ENCODE measurements around the gene C16orf54. TPM values are rescaled to one million over a fixed set of nuclear protein-coding genes. Genes with fewer than 3 reads are reported as not detected.
"Not testable (repeated sequence)": the region's sequence is repeated elsewhere in the genome, so short reads cannot be mapped to it uniquely, and the experiment has no call there.

C16orf54 gene
- total RNA-seq, 1 donor from 2014 or later: 0.17 TPM

DNA sequence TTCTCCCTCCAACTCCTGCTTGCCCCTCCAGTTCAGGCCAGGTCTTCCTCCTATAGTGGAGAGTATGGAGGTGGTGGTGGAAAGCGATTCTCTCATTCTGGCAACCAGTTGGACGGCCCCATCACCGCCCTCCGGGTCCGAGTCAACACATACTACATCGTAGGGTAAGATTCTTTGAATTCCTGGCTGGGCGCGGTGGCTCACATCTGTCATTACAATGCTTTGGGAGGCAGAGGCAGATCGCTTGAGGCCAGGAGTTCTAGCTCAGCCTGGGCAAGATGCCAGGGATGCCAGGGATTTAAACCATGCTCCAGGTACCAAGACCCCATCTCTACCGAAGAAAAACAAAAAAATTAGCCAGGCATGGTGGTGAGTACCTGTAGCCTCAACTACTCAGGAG, 33.7 kb upstream of the C16orf54 start:
- H3K27me3 Mint-ChIP-seq: no peaks in the 10 kb centered on the region
- no peak overlapping the region for H3K4me3 Mint-ChIP-seq (ENCODE audit: low read depth)
- no peak overlapping the region for H3K27ac Mint-ChIP-seq
- TF ChIP-seq CTCF (IDR thresholded peaks at IDR 0.05; ENCODE audit: unreplicated experiment): no peak
- H3K4me1 Mint-ChIP-seq (ENCODE audit: low read depth): peaks cover 20% of the 10 kb centered on the region
- peaks cover 3% of the 10 kb centered on the region for H3K9me3 Mint-ChIP-seq (ENCODE audit: low read depth)
- H3K36me3 Mint-ChIP-seq (ENCODE audit: insufficient read depth): no peaks in the 10 kb centered on the region
- no peak for DNase-seq (ENCODE audit: low spot score, unreplicated experiment)

DNA sequence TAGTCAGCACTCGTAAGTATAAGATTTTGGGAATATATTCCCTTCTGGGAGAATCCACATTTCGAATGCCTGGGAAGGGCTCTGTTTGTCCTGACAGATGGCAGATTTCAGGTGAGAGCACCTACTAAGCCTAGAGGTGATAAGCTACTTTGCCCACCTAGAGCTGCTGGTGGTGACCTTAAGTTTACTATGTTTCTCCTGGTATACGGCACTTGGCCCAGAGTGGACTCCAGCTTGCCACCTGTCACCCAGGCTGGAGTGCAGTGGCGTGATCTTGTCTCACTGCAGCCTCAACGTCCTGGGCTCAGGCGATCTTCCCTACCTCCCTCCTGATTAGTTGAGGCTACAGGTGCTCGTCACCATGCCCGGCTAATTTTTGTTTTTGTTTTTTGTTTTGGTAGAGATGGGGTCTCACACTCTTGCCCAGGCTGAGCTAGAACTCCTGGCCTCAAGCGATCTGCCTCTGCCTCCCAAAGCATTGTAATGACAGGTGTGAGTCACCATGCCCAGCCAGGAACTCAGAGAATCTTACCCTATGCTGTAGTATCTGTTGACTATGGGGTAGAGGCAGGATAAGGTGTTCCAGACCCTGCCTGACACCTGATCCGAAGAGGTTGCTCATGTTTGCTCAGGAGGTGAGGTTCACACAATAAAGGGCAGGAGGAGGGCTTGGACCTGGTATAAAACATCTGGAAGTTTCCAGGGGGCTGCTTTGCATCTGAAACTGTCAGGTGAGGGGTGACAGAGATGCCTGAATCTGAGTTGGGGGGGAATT, 32.0 kb upstream of the C16orf54 start, which contains the start of gene ZG16:
Gene ZG16 (plus strand): TSS at position 681 of the 775 bp plus-strand sequence. CDS start 1,011 bp downstream, outside the sequence.
- no peak for TF ChIP-seq CTCF (IDR thresholded peaks at IDR 0.05; ENCODE audit: unreplicated experiment)
- no peaks in the 10 kb centered on the region for H3K36me3 Mint-ChIP-seq (ENCODE audit: insufficient read depth)
- peaks cover 7% of the 10 kb centered on the region for H3K4me1 Mint-ChIP-seq (ENCODE audit: low read depth)
- DNase-seq (ENCODE audit: low spot score, unreplicated experiment): no peak
- H3K27me3 Mint-ChIP-seq: peaks cover 2% of the 10 kb centered on the region
- no peak within 1 kb of the TSS for H3K4me3 Mint-ChIP-seq (ENCODE audit: low read depth)
- no peak within 1 kb of the TSS for H3K27ac Mint-ChIP-seq
- no peaks in the 10 kb centered on the region for H3K9me3 Mint-ChIP-seq (ENCODE audit: low read depth)

- Mint-ChIP-seq H3K4me3 (ENCODE audit: low read depth) (no peak overlapping the region), H3K27me3 (peaks cover 2% of the 10 kb centered on the region), H3K4me1 (ENCODE audit: low read depth) (peaks cover 12% of the 10 kb centered on the region), H3K36me3 (ENCODE audit: insufficient read depth) (no peaks in the 10 kb centered on the region), H3K27ac (peak overlapping the region; percentile 71), H3K9me3 (ENCODE audit: low read depth) (no peaks in the 10 kb centered on the region)
- no peak for DNase-seq (ENCODE audit: low spot score, unreplicated experiment)
- TF ChIP-seq CTCF (IDR thresholded peaks at IDR 0.05; ENCODE audit: unreplicated experiment): no peak
Measured at GRCh38 chr16:29775742-29776408, 30.1 kb upstream of the C16orf54 start.

DNA sequence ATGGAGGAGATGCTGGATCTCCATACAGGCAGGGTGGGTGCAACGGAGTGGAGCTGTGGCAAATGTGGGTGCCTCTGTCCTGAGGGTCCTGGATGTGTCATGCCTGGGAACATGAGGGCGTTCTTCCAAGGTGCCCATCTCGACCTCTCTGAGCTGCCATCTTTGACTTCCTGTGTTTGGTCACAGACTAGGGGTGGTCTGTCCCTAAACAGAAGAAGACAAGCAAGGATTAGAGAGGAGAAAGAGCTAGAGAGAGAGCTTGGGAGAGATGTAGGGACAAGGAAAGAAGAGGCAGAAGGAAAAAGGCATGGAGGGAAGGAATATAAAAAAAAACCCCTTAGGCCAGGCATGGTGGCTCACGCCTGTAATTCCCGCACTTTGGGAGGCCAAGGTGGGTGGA, 28.9 kb upstream of the C16orf54 start:
- no peak for TF ChIP-seq CTCF (IDR thresholded peaks at IDR 0.05; ENCODE audit: unreplicated experiment)
- Mint-ChIP-seq H3K27ac (no peak overlapping the region), H3K4me3 (ENCODE audit: low read depth) (no peak overlapping the region), H3K27me3 (peaks cover 2% of the 10 kb centered on the region), H3K9me3 (ENCODE audit: low read depth) (no peaks in the 10 kb centered on the region), H3K36me3 (ENCODE audit: insufficient read depth) (no peaks in the 10 kb centered on the region), H3K4me1 (ENCODE audit: low read depth) (peaks cover 17% of the 10 kb centered on the region)
- DNase-seq (ENCODE audit: low spot score, unreplicated experiment): no peak

DNA sequence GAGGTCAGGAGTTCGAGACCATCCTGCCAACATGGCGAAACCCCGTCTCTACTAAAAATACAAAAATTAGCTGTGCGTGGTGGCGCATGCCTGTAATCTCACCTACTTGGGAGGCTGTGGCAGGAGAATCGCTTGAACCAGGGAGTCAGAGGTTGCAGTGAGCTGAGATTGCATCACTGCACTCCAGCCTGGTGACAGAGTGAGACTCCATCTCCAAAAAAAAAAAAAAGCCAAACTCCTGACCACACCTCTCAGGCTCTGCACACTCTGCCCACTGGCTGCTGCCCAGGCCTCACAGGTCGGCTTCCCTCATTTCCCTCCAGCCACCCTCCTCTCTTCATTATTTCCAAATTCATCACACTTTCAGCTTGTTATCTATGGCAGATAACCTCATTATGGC, 26.5 kb upstream of the C16orf54 start:
- H3K4me1 Mint-ChIP-seq (ENCODE audit: low read depth): peaks cover 12% of the 10 kb centered on the region
- H3K27me3 Mint-ChIP-seq; H3K36me3 Mint-ChIP-seq (ENCODE audit: insufficient read depth); DNase-seq (ENCODE audit: low spot score, unreplicated experiment); H3K4me3 Mint-ChIP-seq (ENCODE audit: low read depth); H3K9me3 Mint-ChIP-seq (ENCODE audit: low read depth): not testable (repeated sequence)
- peak overlapping the region; percentile 45 for H3K27ac Mint-ChIP-seq
